ENCODE measurements around the gene PAPLN.

DNA sequence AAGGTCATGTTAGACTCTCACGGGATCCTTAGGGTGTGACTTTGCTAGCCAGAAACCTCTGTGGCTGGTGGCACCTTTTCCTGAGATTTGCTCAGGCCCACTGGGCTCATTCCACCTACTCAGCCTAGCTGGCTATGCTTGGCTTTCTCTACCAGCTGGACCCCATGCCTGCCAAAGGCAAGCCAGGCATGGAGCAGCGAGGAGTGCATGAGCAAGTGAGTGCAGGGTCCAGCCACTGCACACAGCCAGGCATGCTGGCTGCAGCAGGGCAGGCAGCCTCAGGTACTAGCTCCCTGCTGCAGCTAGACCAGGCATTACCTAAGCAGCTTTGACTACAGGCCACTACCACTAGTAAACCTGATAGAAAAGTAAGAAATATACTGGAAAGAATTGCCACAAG, 29.7 kb upstream of the PAPLN start:
- TF ChIP-seq CTCF (IDR thresholded peaks at IDR 0.05) (no peak), POLR2A (IDR thresholded peaks at IDR 0.05) (no peak)

All from testis (tissue), 2 donors.